Subcutaneous adipose tissue (tissue), 4 donors: ENCODE data around the gene ADGRA1. TPM values are rescaled to one million over a fixed set of nuclear protein-coding genes. Genes with fewer than 3 reads are reported as not detected.

Experiments used
- CTCF ChIP-seq: fragments of 450-650 bp; IDR thresholded peaks from one replicate; pipeline ENCODE4 v1.5.1; 2016; ENCODE audit warnings: low read depth, mild to moderate bottlenecking, control low read depth, antibody characterized with exemption, moderate library complexity
- total RNA-seq, 4 donors: library from RNA; depleted of rRNA; stranded (reverse); fragments of >200 nt; gene quantifications; one replicate each; pipeline ENCODE4 v1.1.0, GENCODE V29; 2016

The ADGRA1 gene
- total RNA-seq, 4 donors from 2014 or later: 0.38 TPM; not detected in 3

DNA sequence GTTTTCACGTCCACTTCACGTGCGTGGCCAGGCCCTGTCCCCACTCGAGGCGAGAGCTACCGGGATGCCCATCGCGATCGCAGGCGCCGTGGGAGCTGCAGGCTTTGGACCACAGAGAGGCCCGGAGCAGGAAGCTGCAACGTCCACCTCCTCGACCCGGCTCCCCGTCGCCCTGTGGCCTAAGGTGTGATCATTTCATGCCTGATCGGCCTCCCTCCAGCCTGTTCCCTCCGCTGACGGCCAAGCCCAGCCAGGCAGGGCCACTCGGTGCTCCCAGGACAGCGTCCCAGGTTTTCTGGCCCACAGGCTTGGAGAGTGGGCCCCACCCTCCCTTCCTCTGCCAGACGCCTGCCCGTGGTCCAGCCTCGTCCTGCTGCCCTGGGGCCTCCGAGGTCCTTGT lies 91.9 kb downstream of the ADGRA1 start:
- TF ChIP-seq CTCF: no peak

GRCh38 chr10:133180192-133180964 lies 92.7 kb downstream of the ADGRA1 start:
- no peak for TF ChIP-seq CTCF

GRCh38 chr10:133180965-133181639 lies 93.4 kb downstream of the ADGRA1 start:
- no peak for TF ChIP-seq CTCF

Other genes starting within 250 kb of the ADGRA1 start
- gene CFAP46, start 145.4 kb upstream of the ADGRA1 start, total RNA-seq: not detected
- not detected for gene KNDC1, start 72.3 kb downstream of the ADGRA1 start, total RNA-seq
- gene UTF1, start 142.3 kb downstream of the ADGRA1 start, total RNA-seq: not detected
- gene VENTX, start 149.9 kb downstream of the ADGRA1 start, total RNA-seq: 1 to 10 TPM; 1.3 to 3.6 (median 2.9) TPM
- gene ADAM8, start 188.9 kb downstream of the ADGRA1 start, total RNA-seq: 10 to 100 TPM in 1 of 4 donors, 1 to 10 TPM in 2, under 1 TPM in 1; 0.65 to 27.9 (median 3.3) TPM
- 10 to 100 TPM; 24.5 to 43.9 (median 36.8) TPM for gene TUBGCP2, start 220.9 kb downstream of the ADGRA1 start, total RNA-seq
- gene ZNF511, start 221.0 kb downstream of the ADGRA1 start, total RNA-seq: 10 to 100 TPM; 17.2 to 29.0 (median 25.3) TPM
- under 1 TPM in 1 of 4 donors, not detected in 3; 0.34 TPM for gene CALY, start 249.0 kb downstream of the ADGRA1 start, total RNA-seq